GM18861 (cell line): ENCODE data around the gene HOXC10.

Experiments
- ATAC-seq: cut with Tn5 transposase; IDR thresholded peaks from one replicate; pipeline ENCODE4 v1.9.1; 2021; ENCODE audit not compliant: unreplicated experiment

The HOXC10 gene

DNA sequence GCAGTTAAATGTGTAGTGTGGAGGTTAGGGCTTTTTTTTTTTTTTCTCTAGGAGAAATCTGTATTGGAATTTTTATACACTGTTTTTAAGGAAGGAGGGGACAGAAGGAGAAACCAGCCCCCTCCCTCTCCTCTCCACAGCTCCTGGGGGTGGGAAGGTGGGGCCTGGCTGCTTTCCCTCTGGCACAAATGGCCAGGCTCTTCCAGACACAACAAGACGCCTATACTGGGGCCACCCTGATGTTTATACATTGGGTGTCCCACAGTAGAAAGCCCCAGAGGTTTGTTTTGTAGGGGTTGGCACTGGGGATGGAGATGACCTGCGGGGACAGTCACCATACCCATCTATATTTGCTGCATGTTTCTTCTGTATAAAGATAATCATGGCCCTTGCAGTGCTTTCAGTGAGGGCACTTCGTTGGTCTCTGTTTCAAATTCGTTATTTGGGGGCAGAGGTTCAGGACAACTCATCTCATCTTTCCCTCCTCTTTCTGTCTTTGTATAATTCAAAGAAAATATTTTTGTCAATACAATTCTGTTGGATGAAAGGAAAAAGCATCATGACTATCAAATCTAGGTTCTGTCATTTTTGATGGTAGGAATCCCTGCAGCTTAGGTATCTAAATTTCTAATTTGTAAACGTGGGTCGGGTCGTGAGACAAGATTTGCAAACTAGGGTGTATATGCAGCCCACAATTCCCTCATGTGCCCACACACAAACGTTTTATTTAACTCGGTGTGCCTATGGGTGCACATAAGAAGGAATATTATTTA, 7.9 kb upstream of the HOXC10 start:
- no peak for ATAC-seq

DNA sequence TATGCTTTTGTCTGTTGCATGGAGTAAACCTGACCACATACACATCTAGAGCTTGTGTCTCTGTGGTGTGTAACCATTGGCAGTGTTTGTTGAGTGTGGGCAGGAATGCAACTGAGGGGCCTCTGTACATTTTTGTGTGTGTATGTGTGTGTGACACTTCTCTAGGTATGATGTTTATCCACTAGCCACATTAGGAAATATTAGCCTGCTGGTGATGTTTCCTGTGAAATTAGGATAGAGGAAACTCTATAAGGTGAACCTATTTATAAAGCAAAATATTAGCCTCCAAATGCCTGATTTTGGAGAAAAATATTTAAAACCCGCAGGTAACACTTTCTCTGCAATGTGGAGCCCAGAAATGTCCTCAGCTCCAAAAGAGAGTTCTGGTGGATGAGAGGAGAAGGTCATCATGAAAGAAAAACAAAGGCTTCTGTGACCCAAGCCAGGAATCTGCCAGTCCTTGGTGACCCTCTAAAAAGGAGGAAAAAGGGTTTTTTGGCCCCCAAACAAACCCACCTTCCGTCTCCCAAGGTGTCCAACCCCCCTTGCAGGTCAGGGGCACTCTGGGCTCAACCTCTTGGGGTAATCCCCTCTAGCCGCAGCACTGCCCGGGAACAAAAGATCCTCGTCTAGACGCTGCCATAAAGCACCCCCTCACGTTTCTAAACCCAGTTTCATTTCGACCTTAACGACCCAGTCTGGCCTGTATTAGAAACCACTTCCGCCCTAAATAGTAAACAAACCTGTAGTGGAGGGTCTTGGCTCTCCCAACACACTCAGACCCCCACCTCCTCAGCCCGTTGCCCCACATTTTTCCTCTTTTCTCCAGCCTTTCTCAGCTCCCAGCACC, 7.1 kb upstream of the HOXC10 start:
- no peak for ATAC-seq

DNA sequence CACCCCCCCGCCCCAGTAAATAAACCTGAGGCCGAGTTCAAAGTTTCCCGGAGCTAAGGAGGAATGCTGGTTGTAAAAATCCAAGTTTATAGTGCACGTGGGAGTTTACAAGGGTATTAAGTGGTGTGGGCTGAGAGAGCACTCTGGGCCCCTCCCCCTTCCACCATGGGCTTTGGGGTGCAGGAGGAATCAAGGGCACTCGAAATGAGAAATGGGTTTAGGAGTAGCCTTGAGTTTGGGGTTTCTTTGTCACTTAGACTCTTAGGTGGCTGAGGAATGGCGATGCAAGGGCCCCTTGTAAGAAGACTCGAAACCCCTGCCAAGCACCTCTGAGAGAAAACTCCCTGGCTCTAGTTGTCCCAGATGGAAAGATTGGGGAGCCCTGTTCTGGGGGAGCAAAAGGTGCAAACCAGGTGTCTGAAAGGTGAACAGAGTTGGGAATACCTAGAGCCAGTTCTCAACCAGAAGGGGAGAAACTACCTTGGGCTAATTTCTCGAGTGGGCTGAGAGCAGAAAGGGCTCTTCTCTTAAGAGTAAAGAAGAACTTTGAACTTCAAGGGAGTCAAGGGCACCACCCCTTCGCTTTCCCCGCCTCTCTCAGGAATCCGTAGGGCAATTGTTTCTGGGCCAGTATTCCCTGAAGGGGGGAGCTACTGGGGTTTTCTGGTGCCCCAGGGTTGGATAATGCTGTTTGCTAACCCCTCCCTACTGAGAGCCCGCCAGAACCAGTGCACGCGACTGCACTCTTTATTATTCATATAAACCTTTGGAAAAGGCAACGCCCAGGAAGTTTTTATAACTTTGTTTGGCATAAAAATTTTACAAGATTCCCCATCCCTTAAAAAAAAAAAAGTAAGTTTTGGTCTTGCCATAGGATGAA, 6.2 kb upstream of the HOXC10 start:
- ATAC-seq: no peak

DNA sequence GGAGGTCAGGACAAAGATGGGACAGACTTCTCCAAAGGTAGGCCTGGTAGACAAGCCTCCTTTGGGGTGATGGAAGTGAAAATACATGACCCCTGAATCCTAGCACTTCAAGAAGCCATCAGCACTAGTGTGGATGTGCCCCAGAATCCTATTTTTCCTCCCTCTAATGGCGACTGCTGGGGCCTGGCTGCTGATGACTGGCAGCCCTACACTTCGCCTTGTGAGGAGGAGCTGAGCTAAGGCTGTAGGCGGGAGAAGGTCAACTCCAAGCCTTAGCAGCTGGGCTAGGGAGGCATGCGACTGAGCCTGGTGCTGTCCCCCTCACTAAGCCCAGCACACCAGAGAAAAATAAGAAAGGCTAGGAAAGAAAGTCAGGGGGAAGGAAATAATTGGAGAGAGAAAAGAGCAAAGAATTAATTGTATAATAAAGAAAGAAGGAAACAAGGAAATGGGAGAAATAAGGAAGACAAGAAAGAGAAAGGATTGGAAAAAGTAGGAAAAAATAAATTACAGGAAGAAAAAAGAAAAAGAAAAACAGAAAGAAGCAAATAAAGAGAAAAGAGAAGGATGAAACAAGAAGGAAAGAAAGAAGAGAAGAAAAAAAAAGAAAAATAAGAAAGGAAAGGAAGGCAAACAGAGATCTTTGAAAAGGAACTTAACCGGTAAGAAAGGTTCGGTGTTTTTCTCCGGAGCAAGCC, 4.7 kb upstream of the HOXC10 start:
- ATAC-seq: no peak

DNA sequence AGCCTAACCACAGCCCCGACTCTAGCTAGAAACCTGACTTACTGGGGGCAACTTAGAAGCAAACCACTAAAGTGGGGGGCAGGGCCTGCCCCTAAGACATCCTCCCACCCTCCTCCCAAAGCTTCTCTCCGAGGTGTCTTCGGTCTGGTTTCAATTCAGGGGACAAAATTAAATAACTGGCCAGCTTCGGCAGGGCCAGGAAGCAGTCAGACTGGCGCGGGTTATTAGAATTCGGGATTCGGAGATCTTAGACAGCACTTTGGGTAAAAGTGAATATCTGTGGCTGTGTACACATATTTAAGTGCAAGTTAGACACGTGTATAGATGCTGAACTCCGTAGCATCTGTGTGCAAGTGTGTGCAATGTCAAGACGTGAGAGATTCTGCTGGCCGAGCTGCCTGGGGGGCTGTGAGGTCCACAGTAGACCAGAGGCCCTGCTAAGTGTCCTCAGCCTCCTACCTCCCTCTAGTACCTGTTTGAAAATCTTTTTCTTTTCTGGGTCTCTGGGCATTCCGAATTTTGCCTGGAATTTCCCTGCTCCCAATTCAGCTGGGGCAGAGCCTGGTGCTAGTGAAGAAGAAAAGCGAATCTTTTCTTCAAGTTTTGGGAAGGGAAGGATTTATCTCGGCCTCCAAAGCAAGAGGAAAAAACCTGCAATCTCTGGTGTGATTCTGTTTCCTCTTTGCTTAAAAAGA, 4.0 kb upstream of the HOXC10 start:
- ATAC-seq: no peak

DNA sequence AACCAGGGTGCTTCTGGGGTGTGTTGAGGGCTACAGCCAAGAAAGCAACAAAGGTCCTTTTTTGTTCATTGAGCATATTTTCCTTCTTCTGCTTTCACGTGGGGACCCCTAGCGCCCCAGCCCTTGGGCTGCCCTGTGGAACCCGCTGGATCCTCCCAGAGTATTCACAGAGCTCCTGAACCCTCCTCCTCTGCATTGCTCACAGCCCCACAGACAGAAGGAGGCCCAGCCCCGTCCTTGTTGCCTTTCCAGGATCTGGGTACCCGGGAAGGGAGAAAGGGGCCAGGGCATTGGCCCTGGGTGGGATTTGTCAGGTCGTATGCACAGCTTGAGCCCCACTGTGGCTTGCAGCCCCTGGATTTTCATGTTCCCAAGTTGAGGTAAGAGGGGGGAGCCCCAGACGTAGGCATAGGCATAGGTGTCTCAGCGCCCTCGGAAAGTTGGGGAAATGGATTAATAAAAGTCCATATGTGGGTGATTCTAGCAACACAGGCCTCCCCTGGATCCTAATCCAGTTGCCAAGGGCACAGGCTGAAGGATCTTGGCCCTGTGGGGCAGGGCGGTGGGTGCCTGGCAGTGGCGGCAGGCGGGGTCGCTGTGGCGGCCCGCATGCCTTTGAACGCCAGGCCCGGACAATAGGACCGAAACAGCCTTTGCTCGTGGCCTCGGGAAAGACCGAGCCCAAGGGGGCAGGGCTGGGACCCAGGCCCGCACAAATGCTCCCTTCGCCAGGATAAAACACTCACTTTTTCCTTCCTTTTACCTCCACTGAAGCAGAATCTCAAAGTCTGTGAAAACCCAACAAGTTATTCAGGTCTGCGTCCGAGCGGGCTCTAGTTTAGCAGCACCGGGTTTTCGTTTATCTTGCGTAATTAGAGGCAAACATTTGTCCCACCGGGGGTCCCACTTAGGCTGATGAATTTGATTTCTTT, 3.0 kb upstream of the HOXC10 start:
- ATAC-seq: no peak

DNA sequence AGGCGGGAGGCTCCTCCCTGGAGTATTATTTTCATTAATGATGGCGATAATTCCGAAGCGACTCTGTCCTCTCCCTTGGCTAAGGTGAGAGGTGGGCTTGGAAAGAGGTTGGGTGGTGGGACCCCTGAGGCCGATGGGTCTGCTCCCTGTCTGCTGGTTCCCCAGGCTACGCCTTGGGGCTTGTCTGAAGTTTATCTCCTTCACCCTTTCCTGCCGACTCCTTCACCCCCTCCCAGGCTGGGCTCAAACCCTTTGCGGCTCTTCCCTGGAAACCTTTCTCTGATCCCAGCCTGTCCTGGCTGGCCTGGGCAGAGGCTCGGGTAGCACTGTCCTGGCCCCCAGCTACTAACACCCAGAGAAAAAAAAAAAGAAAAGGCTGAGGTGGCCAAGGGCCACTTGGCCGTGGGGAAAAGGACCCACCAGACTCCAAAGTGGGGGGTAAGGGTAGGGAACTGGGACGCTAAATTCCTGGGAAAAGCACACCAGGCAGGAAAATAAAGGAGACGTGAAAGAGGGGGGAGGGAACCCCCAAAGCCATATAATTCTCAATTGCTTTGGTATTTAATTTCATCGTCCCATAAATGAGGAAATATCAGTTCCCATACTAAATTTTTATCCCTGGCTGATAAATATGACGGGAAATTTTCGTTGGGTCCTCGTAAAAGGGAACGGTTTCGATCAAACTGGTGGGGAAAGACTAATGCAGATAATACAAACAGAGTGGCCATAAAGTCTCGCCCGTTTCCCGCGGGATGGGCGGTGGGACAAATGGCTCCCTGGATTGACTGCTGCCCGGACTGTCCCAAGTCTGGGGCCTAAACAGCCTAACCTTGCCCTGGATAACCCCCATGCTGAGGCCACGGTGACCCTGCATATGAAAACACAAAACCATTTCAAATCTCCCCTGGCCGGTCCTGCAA, 2.0 kb upstream of the HOXC10 start:
- ATAC-seq: no peak

DNA sequence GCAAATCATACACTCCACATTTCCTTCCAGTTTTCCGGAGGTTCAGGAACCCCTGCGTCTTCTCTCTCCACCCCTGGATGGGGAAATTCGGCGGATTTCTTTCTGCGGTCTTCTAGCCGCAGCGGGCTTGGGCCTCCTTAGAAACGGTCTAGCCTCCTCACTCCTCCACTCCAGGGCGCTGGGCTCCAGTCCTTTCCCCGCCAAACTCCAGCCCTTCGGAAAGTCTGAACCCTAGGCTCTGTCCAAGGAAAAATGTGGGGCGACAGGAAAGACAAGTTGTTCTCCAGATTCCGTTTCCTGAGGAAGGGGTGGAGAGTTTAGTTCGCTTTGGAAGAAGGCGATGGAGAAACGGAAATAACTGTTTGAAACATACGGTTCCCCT, 1.4 kb upstream of the HOXC10 start:
- no peak for ATAC-seq

DNA sequence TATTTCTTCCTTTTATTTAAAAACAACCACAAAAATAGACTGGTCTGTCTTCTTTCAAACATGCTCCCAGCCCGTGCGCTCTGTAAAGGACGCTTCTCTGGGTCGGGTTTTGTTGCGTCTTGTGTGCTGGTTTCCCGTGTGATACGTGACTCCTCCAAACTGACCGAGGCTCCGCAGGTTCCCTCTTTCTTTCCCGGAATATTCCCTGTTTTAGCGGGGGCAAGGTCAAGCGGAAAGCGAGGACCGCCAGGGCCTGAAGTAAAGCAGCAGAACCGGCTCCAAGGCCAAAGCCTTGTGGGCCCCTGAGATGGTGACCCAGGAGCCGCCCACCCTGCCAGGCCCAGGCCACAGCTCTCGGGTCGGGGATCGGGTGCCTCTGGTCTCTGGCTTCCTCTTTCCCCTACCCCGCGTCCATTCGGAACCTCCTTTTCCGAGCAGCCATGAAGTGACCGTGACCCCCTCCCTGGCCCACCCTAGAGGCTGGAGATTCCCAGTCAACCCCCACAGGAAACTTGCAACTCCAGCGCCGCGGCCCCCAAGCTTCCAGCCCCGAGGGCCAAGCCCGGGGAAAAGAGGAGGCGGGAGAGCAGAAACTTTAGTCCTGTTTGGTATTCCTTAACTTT, 885 bp upstream of the HOXC10 start:
- no peak for ATAC-seq

DNA sequence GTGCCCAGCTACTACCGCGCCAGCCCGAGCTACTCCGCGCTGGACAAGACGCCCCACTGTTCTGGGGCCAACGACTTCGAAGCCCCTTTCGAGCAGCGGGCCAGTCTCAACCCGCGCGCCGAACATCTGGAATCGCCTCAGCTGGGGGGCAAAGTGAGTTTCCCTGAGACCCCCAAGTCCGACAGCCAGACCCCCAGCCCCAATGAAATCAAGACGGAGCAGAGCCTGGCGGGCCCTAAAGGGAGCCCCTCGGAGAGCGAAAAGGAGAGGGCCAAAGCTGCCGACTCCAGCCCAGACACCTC, 697 bp downstream of the HOXC10 start:
- ATAC-seq: no peak

DNA sequence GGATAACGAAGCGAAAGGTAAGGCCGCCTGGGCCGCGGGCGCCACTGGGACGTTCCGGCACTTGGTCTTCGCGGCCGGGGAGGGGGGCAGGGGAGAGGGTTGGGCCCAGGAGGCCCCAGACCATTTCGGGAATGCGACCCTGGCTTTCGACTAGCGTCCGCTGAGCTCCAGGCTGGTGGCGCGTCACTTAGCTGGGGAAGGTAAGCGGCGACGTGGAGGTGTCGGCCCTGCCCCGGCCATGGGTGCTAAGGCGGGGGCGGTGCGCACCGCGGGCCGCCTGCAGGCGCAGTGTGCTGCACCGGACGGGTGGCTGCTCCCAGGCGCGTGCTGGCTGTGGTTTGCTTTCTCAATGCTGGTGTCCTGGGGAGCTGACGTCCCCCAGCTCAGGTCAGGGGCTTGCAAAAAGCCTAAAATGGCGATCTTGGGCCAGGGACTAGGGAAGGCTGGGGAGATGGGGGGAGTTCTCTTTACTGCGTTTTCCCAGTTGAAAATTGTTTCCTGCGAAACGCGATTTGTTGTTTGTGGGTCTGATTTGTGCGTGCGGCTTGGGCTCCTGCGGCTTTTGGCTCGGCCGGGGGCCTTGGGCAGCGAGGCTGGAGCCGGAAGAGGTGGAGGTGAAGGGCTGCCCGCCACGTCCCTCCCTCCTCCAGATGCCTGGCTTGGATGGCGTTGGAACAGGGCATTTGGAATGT, 1.2 kb downstream of the HOXC10 start:
- no peak for ATAC-seq

DNA sequence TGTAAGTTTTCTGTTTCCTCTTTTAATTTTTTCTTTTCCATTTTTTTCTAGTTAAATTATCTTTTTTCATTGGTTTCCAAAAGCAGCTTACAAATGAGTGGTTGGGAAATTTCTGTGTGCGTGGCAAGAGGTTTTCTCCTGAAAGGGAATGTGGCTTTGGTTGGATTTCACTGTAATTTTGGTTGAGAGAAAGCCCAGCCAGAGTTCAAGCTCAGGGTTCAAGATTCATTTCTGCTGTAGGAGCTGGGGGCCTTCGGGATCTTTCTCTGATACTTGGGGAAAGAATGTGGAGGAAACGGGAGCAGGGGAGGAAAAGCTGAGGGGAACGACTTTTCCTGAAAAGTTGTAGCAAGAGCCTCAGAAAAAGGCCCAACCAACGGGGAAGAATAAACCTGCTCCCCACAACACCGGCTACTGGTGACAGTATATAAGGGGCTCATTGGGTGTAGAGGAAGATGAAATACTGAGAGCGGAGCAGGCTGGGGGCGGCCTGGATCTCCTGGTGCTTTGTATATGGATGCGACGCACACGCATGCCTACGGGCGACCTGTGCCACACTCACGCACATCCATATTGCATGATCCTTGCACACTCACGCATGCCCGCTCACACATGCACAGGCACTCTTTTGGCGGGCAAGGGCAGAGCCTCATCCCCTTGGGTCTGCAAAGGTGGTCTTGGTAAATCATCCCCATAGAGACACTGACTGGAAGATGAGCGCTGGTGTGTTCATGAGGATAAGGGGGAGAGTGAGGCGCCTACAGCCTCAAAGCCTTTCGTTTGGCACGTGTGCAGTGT, 1.9 kb downstream of the HOXC10 start:
- ATAC-seq: no peak

DNA sequence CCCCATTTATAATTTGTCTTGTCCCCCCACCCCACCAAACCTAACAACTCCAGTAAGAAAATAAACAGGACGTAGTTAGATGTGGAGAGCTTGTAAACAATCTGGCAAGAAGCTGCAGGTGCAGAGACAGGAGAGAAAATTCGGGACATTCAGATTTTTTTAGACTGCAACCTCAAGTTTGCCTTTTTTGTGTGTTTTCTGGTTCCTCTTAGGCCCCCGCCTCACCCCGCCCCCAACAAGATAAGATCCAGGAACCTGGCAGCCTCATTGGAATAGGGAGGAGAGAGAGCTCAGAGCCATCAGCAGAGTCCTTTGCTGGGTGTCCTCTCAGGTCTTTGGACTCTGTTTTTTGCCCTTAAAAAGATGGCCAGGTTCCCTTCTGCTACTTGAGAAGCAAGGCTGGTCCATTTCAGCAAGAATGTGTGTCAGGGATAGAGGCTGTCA, 2.9 kb downstream of the HOXC10 start:
- no peak for ATAC-seq

DNA sequence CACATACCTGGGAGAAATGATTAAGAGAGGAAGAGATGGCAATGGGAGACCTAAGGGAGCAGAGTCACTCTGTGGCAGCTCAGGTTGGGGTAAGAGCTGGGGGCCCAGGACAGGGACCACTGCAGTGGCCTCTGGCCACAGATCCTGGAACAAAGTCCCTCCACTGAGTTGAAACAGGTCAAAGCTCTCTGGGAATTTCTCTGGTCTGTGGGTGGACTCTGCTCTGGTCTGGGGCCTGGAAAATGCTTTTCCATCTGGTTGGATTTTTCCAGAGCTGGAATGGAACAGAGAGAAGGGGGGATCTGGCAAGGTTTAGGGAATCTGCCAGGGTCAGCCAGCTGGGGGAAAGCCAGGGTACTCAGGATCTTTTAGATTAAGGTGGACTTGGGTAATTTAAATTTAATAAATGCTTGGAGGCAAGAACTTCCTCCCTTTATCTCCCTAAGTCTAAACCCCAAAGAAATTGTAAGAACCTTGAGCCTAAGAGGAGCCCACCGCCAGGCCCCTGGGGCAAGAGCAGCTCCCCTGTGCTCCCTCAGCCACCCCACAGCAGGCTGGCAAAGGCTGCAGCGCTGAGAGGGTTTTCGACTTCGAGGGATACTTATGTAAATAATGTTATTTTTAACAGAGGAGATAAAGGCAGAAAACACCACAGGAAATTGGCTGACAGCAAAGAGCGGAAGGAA, 3.7 kb downstream of the HOXC10 start:
- ATAC-seq: no peak

DNA sequence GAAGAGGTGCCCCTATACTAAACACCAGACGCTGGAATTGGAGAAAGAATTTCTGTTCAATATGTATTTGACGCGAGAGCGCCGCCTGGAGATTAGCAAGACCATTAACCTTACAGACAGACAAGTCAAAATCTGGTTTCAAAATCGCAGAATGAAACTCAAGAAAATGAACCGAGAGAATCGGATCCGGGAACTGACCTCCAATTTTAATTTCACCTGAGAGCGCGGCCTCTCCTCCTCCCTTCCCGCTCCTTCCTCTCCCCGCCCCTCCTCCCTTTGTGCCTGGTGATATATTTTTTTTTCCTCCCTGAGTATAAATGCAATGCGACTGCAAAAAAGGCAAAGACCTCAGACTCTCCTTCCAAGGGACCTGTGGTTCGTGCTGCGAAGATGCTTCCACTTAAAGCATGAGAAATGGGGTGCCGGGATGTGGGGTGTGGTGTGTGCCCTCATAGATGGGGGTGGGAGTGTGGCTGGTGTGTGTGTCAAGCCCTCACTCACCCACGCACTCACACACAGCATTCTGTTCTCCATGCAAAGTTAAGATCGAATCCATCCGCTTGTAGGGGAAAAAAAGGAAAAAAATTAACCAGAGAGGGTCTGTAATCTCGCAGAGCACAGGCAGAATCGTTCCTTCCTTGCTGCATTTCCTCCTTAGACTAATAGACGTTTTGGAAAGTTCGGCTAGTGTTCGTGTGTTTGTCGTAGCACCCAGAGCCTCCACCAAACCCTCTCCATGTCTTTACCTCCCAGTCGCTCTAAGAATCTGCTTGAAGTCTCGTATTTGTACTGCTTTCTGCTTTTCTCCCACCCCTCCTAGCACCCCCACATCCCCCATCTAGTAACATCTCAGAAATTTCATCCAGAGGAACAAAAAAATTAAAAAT, 4.5 kb downstream of the HOXC10 start:
- no peak for ATAC-seq
